Lower leg skin (tissue), 3 donors: ENCODE results near the gene RSAD2.

Experiments used
- POLR2A ChIP-seq, 2 donors: fragments of 450-650 bp; IDR thresholded peaks; one replicate each; pipeline ENCODE4 v1.6.1; 2016 to 2017; ENCODE audit warnings: antibody characterized with exemption in 2 of 2, mild to moderate bottlenecking in 1 of 2, moderate library complexity in 1 of 2
- TF ChIP-seq, protein P1 (sequence below), 3 donors: fragments of 450-650 bp; IDR thresholded peaks; one replicate each; pipeline ENCODE4 v1.5.1; 2016; ENCODE audit warnings: antibody characterized with exemption in 3 of 3, mild to moderate bottlenecking in 3 of 3, moderate library complexity in 2 of 3

DNA sequence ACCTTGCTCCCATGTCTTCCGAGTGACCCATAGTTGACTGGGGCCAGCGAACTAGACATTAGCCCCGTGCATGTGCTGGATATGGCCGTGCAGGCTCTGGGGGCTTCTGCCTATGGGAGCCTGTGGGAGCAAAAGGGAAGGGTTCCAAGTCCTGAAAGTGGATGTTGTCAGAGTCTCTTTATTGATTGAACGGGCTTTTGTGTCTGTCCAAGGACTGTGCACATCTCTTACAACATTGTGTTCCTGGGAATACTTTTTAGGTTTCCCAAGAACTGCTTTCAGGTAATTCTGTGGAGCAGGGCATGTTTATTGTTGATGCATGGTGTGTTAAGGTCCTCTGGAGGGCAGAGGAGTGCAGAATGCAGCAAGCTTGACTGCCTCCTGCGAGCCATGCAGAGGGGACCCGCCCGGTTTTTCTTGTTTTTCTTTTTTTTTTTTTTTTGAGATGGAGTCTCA lies 44.7 kb downstream of the RSAD2 start:
- TF ChIP-seq, protein P1, sequence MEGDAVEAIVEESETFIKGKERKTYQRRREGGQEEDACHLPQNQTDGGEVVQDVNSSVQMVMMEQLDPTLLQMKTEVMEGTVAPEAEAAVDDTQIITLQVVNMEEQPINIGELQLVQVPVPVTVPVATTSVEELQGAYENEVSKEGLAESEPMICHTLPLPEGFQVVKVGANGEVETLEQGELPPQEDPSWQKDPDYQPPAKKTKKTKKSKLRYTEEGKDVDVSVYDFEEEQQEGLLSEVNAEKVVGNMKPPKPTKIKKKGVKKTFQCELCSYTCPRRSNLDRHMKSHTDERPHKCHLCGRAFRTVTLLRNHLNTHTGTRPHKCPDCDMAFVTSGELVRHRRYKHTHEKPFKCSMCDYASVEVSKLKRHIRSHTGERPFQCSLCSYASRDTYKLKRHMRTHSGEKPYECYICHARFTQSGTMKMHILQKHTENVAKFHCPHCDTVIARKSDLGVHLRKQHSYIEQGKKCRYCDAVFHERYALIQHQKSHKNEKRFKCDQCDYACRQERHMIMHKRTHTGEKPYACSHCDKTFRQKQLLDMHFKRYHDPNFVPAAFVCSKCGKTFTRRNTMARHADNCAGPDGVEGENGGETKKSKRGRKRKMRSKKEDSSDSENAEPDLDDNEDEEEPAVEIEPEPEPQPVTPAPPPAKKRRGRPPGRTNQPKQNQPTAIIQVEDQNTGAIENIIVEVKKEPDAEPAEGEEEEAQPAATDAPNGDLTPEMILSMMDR (IDR thresholded peaks at IDR 0.05): no peak
- TF ChIP-seq POLR2A (IDR thresholded peaks at IDR 0.05): no peak
